NCI-H69 (cell line): ENCODE data around the gene THOP1.
A peak's percentile ranks its signal among the peaks of the same experiment; 100 is the strongest.
"Not testable (repeated sequence)": the region's sequence is repeated elsewhere in the genome, so short reads cannot be mapped to it uniquely, and the experiment has no call there.

Experiments used
- DNase-seq: peaks from one replicate; lab custom pipeline; 2025; lab: John Stamatoyannopoulos, UW

Gene THOP1

GRCh38 chr19:2817237-2817829 lies 32.0 kb downstream of the THOP1 start:
- not testable (repeated sequence) for DNase-seq

GRCh38 chr19:2819540-2820111 lies 34.3 kb downstream of the THOP1 start, which contains the start of gene ZNF554:
Gene ZNF554, plus strand, starts transcription at chr19:2819868. Its CDS starts 204 bp downstream, at chr19:2820072.
- DNase-seq = peak; percentile 98

- peak; percentile 66 for DNase-seq
Observed at GRCh38 chr19:2820112-2820702, 34.9 kb downstream of the THOP1 start.

DNA sequence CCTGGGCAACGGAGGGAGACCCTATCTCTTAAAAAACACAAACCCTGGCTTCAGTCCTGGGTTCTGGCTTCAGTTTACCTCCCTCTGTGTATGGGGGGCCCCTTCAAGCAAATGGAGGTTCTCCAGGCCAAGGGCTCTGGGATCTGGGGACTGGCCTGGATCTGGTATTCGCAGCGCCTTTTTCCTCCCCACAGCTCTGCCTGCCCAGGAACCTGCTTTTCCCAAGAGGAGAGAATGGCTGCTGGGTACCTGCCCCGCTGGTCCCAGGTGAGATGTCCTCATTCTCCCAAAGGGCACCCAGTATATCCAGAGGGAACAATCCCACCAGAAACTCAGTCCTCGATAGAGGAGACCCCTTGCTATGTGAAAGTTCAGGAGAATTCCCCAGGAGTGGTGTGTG lies 37.5 kb downstream of the THOP1 start:
- no peak for DNase-seq

DNA sequence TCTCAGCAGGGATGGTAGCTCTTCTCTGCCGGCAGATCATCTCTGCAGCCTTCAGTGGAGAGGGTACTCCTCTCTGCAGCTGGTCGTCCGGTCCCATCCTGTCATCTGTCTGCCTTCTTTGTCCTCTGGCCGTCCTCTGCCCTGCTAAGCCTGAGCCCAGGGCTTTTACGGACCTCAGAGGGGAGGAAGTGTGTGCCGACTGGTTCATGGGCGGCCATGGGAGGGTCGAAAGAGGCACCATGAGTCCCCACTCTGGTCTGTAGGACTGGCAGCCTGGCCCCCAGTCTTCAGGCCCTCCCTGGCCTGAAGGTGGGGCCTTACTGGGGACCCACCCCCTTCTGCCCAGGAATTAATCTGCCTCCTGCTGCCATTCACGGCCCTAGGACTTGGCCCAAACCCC lies 38.3 kb downstream of the THOP1 start:
- DNase-seq = no peak

DNA sequence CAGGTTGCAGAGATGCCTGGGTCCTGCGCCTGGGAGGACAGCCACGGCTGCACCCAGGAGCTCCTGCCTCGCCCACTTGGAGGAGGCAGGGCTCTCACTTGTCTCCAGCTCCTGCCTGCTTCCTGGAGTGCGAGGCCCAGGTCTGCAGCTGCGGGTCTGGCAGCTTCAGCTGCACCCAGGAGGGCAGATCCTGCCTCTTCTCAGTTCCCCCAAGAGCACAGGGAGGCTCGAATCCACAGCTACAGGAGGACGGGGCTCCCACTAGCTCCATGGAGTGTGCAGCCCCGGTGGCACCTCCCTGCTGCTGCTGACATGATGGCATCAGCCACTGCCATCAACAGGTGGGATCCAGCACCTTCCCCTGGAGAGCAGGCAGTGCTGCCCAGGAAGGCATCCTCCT lies 38.8 kb downstream of the THOP1 start:
- no peak for DNase-seq

- DNase-seq = no peak
Observed at GRCh38 chr19:2827022-2827421, 41.7 kb downstream of the THOP1 start.

- DNase-seq = no peak
Observed at GRCh38 chr19:2827840-2828489, 42.7 kb downstream of the THOP1 start.

GRCh38 chr19:2834294-2834871 lies 49.1 kb downstream of the THOP1 start:
- DNase-seq = no peak

DNA sequence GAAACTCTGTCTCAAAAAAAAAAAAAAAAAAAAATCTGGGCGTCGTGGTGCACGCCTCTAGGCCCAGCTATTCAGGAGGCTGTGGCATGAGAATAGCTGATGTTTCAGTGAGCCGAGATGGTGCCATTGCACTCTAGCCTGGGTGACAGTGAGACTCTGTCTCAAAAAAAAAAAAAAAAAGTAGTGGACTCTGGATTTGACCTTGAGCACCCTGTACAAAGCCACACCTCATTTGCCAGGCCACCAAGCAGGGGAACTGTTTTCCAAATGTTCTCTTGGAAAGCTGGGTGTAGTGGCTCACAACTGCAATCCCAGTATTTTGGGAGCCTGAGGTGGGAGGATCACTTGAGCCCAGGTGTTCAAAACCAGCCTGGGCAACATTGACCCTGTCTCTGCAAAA lies 52.1 kb downstream of the THOP1 start:
- DNase-seq = no peak

DNA sequence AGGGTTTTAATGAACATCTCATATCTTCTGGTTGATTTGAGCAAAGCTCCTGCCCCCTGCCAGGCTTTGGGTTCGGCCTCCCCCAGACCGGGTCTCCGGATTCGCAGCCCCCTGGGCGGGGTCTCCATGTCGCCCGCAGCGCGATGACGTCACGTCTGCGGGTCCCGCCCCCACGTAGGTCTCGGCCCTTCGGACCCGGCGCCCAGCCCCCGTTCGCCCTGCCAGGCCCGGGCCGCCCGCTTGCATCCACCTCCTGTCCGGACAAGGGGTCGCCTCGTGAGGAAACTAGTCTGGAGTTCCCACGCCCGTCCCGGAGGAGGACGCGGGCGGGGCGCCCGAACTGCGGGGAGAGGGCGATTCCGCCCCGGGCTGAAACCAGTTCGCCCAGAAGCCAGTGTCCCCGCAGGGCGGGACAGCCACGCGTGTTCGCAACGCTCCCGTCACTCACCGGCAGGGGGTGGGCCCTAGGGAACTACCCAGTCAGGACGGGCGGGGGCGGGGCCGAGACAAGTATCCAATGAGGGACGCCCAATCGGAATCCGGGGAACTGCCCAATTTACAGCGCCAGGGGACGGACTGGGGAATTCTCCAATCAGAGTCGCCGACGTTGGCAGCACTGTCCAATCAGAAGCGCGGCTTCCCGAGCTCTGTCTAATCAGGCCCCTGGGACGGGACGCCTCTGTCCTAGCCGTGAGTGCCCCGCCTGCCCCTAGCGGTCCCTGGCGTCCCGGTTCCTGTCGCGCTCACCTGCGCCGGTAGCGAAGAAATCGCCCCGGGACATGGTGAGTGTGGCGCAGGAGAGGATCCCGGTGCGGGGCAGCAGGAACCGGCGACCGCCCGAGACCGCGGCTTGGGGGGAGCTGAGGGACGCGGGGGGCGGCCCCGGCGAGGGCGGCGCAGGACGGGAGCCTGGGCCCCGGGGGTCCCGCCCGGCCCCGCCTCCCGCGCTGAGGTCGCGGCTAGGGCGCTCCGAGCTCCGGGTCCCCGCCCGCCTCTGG lies 55.8 kb downstream of the THOP1 start, which contains the start of gene ZNF555:
Gene ZNF555 (plus strand): TSS at position 682 of the 998 bp plus-strand sequence. CDS start 98 bp downstream, at position 780.
- DNase-seq = peak; percentile 99

GRCh38 chr19:2841855-2842574 lies 56.7 kb downstream of the THOP1 start:
- no peak for DNase-seq

DNA sequence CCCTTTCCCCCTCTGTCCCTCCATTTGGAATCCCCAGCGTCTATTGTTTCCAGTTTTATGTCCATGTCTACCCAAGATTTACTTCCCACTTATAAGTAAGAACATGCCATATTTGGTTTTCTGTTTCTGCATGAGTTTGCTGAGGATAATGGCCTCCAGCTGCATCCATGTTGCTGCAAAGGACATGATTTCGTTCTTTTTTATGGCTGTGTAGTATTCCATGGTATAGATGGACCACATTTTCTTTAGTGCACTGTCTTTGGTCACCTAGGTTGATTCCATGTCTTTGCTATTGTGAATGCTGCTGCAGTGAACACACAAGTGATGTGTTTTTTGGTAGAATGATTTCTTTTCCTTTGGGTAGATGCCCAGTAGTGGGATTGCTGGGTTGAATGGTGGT lies 59.8 kb downstream of the THOP1 start:
- DNase-seq = no peak

DNA sequence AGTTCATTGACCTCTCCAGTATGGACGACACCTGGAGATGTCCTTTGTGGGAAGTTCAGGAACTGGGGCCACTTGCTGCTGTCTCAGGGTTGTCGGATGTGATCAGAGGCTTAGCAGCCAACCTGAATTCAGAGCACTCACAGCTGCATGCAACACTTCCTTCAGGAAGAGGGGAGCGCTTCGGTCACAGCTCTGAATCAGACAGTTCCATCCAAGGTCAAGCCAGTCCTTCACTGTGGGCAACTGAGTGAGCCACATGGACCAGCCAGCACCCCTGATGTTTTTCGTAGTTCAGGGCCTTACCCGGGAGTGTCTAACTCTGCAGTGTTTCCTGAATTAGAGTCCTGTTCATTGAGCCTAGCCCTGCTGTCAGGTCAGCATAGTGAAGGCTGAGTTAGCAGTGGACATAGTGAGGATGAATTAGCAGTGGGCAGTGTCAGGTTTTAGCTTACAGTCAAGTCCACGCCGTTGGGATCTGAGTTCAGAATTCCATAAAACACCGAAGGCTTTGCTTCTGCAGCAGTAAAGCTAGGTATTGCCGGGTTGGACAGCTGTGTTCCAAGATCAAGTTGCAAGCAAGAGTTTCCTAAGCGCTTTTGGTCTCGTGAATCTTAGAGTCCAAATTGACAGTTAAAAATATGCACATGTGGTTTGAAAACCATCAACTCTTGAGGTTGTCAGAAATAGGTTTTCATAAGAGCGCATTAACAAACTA lies 61.0 kb downstream of the THOP1 start:
- no peak for DNase-seq

DNA sequence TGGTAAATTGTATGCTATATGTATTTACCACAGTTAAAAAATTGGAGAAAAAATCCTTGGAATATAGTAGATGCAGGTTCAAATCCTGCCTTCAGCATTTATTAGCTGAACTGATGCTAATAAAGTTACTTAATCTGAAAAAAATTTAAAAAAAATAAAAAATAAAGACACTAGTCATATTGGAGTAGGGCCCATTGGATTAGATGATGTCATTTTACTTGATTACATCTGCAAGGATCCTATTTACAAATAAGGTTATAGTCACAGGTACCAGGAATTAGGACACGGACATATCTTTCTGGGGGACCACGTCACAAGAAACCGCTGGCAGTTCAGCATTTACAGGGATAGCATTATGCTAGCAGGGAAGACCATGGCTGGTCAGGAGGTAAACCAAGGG lies 62.2 kb downstream of the THOP1 start:
- DNase-seq = no peak

DNA sequence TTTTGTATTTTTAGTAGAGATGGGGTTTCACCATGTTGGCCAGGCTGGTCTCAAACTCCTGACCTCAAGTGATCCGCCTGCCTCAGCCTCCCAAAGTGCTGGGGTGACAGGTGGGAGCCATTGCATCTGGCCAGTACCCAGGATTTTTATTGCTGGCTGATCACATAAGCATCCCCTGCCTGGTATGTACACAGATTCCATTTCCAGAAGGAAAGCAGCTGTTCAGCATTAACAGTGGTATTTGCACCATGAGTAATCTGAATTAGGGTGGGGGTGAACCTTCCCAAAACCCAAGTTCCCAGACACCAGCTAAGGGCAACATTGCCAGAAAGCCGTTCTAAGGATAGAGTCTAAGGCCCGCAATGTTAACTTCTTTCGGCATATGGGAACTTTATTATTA lies 63.3 kb downstream of the THOP1 start:
- peak; percentile 43 for DNase-seq

- no peak for DNase-seq
Observed at GRCh38 chr19:2850256-2850925, 65.1 kb downstream of the THOP1 start.

GRCh38 chr19:2852598-2852997 lies 67.3 kb downstream of the THOP1 start:
- no peak for DNase-seq

GRCh38 chr19:2853015-2853606 lies 67.8 kb downstream of the THOP1 start:
- DNase-seq = no peak
